ENCODE results near the gene SLC25A36. TPM values are rescaled to one million over a fixed set of nuclear protein-coding genes. Genes with fewer than 3 reads are reported as not detected.

Gene SLC25A36
- 30.8 and 60.9 TPM in 2 replicates for total RNA-seq

GRCh38 chr3:140941434-140942220 lies at the start of gene SLC25A36:
TSS of gene SLC25A36 (plus strand) at chr3:140941836. CDS start at chr3:140942055, 219 bp downstream.

Other genes starting within 250 kb of the SLC25A36 start
- not detected in 2 replicates for gene SPSB4, start 109.5 kb downstream of the SLC25A36 start, total RNA-seq

Data from bladder microvascular endothelial cell (primary cell).